ENCODE results near the gene ZNF654. TPM values are rescaled to one million over a fixed set of nuclear protein-coding genes. Genes with fewer than 3 reads are reported as not detected.

Gene ZNF654
- total RNA-seq, 1 donor = 21.6 TPM

DNA sequence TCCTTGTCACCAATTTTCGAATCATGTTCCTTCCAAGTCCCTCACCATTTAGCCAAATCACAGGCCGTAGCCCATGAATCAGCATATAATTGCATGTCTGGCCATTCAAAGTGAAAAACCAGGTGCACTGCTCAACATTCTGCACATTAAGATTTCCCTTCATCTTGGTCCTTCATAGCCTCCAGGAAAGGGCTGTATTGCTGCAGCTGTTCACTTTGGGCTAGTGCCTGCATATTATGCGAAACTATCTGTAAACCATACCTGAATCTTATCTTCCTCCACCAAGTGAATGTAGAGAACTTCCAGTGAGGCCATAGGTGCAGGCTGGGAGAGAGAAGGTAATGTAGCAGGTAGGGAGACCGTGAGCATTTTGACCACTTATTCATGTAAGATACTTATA lies 18.5 kb upstream of the ZNF654 start:
- Histone ChIP-seq H3K9me3 (ENCODE audit: low read depth, low read length) (no peaks in the 10 kb centered on the region), H3K27me3 (ENCODE audit: insufficient read depth, low read length) (no peaks in the 10 kb centered on the region), H3K4me3 (ENCODE audit: low read length) (no peak overlapping the region), H3K4me1 (ENCODE audit: insufficient read depth, low read length) (no peaks in the 10 kb centered on the region)

DNA sequence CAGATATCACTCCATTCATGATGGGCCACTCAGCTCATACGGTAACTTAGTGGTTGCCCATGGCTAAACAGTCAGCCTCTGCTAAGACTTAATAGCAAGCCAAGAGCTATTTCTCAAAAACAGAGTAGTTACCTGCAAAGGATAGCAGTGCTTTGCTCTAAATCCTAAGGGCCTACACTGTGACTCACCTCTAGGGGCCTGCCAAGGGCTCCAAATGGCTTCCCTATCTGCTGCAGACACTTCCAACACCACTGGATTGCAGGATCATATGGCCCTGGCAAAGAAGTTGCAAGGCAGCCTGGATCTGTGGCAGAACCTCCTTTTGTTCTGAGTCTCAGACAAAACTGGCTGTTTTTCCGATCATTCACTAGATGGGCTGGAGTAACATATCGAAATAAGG lies 18.1 kb upstream of the ZNF654 start:
- Histone ChIP-seq H3K4me3 (ENCODE audit: low read length) (no peak overlapping the region), H3K9me3 (ENCODE audit: low read depth, low read length) (no peaks in the 10 kb centered on the region), H3K4me1 (ENCODE audit: insufficient read depth, low read length) (no peaks in the 10 kb centered on the region), H3K27me3 (ENCODE audit: insufficient read depth, low read length) (no peaks in the 10 kb centered on the region)

DNA sequence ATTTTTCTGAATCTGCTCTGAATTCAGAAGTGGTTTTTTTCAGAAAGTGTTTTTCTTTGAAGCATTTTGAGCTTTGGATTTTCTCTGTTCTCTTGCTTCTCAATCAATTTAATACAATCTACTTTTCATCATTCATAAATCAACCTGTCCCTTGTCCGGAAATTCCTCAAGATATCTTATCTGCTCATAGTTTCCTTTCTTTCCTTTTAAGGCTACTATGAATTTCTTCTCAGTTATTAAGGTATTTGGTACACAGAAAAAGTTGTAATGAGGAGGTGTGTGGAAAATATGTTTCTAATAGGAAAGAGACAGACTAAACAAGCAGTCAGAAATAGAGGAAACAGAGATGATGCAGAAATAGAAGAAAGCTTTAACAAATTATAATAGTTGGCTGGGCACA lies 14.6 kb upstream of the ZNF654 start:
- Histone ChIP-seq H3K4me3 (ENCODE audit: low read length) (no peak overlapping the region), H3K4me1 (ENCODE audit: insufficient read depth, low read length) (no peaks in the 10 kb centered on the region), H3K27me3 (ENCODE audit: insufficient read depth, low read length) (no peaks in the 10 kb centered on the region)

GRCh38 chr3:88046766-88047165 lies 12.3 kb upstream of the ZNF654 start:
- Histone ChIP-seq H3K4me1 (ENCODE audit: insufficient read depth, low read length) (no peaks in the 10 kb centered on the region), H3K27me3 (ENCODE audit: insufficient read depth, low read length) (no peaks in the 10 kb centered on the region), H3K4me3 (ENCODE audit: low read length) (no peak overlapping the region), H3K9me3 (ENCODE audit: low read depth, low read length) (no peaks in the 10 kb centered on the region)

More for the DNA sequence above, 14.6 kb upstream of the ZNF654 start:
- H3K9me3 ChIP-seq (ENCODE audit: low read depth, low read length) = no peaks in the 10 kb centered on the region

GRCh38 chr3:88057630-88058305 lies 1.3 kb upstream of the ZNF654 start:
- Histone ChIP-seq H3K9me3 (ENCODE audit: low read depth, low read length) (no peaks in the 10 kb centered on the region), H3K27me3 (ENCODE audit: insufficient read depth, low read length) (no peaks in the 10 kb centered on the region), H3K4me3 (ENCODE audit: low read length) (peak overlapping the region; percentile 95), H3K4me1 (ENCODE audit: insufficient read depth, low read length) (peaks cover 25% of the 10 kb centered on the region)

DNA sequence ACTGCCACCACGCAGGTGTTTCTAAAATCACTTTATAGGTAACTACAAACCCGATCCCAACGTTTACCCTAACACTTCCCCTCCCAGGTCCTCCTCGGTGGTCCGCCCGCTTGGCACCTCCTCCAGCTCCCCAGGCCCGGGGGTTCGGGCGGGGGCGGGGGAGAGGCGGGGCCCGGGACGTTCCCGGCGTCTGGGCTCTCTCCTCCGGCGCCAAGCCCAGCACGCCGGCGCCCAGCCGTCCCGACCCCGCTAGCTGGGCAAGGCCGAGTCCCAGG lies 812 bp upstream of the ZNF654 start:
- Histone ChIP-seq H3K27me3 (ENCODE audit: insufficient read depth, low read length) (no peaks in the 10 kb centered on the region), H3K4me3 (ENCODE audit: low read length) (peak overlapping the region; percentile 95), H3K4me1 (ENCODE audit: insufficient read depth, low read length) (peaks cover 25% of the 10 kb centered on the region), H3K9me3 (ENCODE audit: low read depth, low read length) (no peaks in the 10 kb centered on the region)

DNA sequence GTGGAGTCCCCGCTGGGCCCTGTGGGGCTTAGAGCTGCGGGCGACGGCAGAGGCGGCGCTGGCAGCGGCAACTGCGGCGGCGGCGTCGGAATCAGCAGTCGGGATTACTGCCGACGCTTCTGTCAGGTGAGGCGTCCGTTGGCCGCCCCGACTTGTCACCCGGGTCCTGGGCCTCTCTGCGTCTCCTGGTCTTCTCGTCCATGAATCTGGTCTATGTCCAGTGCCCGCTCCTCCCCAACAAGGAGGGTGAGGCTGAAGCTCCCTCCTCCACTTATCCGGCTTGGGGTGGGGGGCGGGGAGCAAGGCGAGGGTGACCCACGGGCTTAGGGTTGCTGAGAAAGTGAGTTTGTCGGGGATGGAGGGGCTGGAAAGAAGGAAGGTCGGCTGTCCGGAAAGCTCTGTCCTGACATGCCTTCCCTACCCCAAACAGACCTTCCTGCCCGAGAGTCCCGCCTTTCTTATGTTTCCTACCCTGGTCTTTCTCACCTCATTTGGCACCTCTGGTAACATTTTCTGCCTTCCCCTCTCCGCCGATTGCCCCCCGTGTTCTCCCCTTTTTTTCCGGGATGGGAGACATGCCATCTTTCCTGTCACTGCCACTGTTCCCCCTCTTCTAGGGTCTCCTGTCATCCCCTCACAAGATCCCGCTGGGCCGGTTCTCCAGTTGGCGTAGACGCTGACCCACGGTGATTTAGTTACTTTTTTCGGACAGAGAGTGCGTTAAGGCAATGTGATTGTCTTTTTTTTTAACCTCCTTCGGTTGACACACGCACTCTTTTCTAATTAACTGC lies 520 bp downstream of the ZNF654 start:
- Histone ChIP-seq H3K4me1 (ENCODE audit: insufficient read depth, low read length) (peaks cover 35% of the 10 kb centered on the region), H3K9me3 (ENCODE audit: low read depth, low read length) (no peaks in the 10 kb centered on the region), H3K4me3 (ENCODE audit: low read length) (peak overlapping the region; percentile 95), H3K27me3 (ENCODE audit: insufficient read depth, low read length) (no peaks in the 10 kb centered on the region)

DNA sequence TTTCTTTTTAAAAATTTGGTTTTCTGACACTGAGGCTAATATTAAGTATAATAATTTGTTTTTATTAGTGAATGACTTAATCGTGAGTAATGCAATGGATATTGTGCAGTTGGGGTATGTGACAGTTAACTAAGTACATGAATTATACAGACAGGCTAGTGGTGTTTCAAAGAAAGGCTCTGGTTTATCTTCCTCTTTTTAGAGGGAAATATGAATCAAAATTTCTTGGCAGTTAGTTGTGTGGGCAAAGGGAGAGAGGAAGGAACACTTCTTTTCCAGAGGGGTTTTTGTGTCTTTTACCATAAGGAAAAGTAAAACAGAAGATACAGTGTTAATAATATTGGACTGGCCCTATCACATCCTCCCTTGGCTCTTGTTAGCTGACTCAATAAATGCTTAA lies 2.7 kb downstream of the ZNF654 start:
- no peaks in the 10 kb centered on the region for H3K27me3 ChIP-seq (ENCODE audit: insufficient read depth, low read length)
- no peaks in the 10 kb centered on the region for H3K9me3 ChIP-seq (ENCODE audit: low read depth, low read length)
- no peak overlapping the region for H3K4me3 ChIP-seq (ENCODE audit: low read length)
- H3K4me1 ChIP-seq (ENCODE audit: insufficient read depth, low read length) = peaks cover 35% of the 10 kb centered on the region

DNA sequence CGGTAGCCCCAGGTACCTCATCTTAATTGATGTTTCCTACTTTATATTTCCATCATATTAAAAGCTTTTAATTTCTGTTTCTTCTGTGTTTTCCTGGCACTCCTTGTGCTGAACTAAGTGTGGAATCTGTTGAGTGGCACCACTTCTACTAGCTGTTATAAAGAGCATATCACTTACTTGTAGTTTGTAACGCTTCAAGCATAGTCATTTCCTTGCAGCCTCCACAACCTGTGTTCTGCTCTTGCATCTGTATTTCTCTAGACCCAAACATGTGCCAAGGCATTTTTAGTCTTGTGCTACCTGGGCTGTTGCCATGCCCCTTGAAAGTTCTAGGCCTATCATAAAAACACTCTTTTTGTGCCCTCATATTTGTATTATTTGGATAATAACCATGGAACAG lies 16.0 kb downstream of the ZNF654 start:
- Histone ChIP-seq H3K27me3 (ENCODE audit: insufficient read depth, low read length) (no peaks in the 10 kb centered on the region), H3K4me1 (ENCODE audit: insufficient read depth, low read length) (no peaks in the 10 kb centered on the region), H3K4me3 (ENCODE audit: low read length) (no peak overlapping the region)

GRCh38 chr3:88075497-88075896 lies 16.4 kb downstream of the ZNF654 start:
- Histone ChIP-seq H3K4me1 (ENCODE audit: insufficient read depth, low read length) (no peaks in the 10 kb centered on the region), H3K9me3 (ENCODE audit: low read depth, low read length) (no peaks in the 10 kb centered on the region), H3K4me3 (ENCODE audit: low read length) (no peak overlapping the region), H3K27me3 (ENCODE audit: insufficient read depth, low read length) (no peaks in the 10 kb centered on the region)

More for the DNA sequence above, 16.0 kb downstream of the ZNF654 start:
- H3K9me3 ChIP-seq (ENCODE audit: low read depth, low read length) = no peaks in the 10 kb centered on the region

DNA sequence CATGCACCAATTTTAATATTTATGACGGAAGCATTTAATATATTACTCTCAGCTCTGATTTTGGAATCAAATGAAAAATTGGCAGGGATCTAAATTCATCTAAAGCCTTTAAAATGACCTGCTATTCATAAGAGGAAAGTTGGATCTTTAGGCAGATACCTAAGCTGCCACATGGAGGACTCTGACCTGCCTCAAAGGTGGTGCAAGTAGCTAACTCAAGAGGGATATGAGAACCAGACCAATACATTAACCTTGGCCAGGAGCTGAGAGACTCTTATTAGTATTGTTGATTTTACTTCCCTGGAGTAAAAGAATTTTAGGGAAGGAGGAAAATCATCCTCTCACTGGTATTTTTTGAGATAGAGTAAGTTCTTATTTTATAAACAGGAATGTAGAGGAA lies 17.7 kb downstream of the ZNF654 start:
- H3K27me3 ChIP-seq (ENCODE audit: insufficient read depth, low read length) = no peaks in the 10 kb centered on the region
- H3K4me3 ChIP-seq (ENCODE audit: low read length) = no peak overlapping the region
- no peaks in the 10 kb centered on the region for H3K9me3 ChIP-seq (ENCODE audit: low read depth, low read length)
- no peaks in the 10 kb centered on the region for H3K4me1 ChIP-seq (ENCODE audit: insufficient read depth, low read length)

- H3K9me3 ChIP-seq (ENCODE audit: low read depth, low read length) = no peaks in the 10 kb centered on the region
- no peak overlapping the region for H3K4me3 ChIP-seq (ENCODE audit: low read length)
- no peaks in the 10 kb centered on the region for H3K27me3 ChIP-seq (ENCODE audit: insufficient read depth, low read length)
- H3K4me1 ChIP-seq (ENCODE audit: insufficient read depth, low read length) = peaks cover 3% of the 10 kb centered on the region
Observed at GRCh38 chr3:88078932-88079331, 19.9 kb downstream of the ZNF654 start.

GRCh38 chr3:88082854-88083253 lies 23.8 kb downstream of the ZNF654 start:
- H3K27me3 ChIP-seq (ENCODE audit: insufficient read depth, low read length) = no peaks in the 10 kb centered on the region
- no peak overlapping the region for H3K4me3 ChIP-seq (ENCODE audit: low read length)
- H3K4me1 ChIP-seq (ENCODE audit: insufficient read depth, low read length) = peaks cover 3% of the 10 kb centered on the region
- no peaks in the 10 kb centered on the region for H3K9me3 ChIP-seq (ENCODE audit: low read depth, low read length)

DNA sequence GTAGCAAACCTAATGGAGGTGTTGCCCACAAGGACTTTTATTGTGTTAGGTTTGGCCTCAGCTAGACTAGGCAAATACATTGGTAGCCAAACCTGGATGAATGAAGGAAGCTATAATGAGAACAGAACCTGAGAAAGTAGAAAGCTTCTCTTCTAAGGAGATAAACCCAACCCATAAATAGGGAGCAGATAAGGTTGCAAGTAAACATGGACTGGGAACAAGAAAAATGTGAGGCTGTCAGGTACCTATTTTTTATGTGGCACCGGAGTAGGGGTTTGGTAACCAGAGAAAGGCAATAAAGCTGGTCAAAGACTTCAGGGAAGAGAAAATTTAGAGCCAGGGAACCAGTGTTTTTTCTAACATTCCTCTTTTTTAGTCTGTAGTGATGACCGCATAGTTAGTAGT lies 25.0 kb downstream of the ZNF654 start:
- Histone ChIP-seq H3K27me3 (ENCODE audit: insufficient read depth, low read length) (no peaks in the 10 kb centered on the region), H3K4me3 (ENCODE audit: low read length) (no peak overlapping the region), H3K9me3 (ENCODE audit: low read depth, low read length) (no peaks in the 10 kb centered on the region), H3K4me1 (ENCODE audit: insufficient read depth, low read length) (peaks cover 3% of the 10 kb centered on the region)

GRCh38 chr3:88090681-88091080 lies 31.6 kb downstream of the ZNF654 start:
- Histone ChIP-seq H3K4me1 (ENCODE audit: insufficient read depth, low read length) (no peaks in the 10 kb centered on the region), H3K4me3 (ENCODE audit: low read length) (no peak overlapping the region), H3K9me3 (ENCODE audit: low read depth, low read length) (no peaks in the 10 kb centered on the region), H3K27me3 (ENCODE audit: insufficient read depth, low read length) (no peaks in the 10 kb centered on the region)

GRCh38 chr3:88092270-88092669 lies 33.2 kb downstream of the ZNF654 start:
- Histone ChIP-seq H3K9me3 (ENCODE audit: low read depth, low read length) (no peaks in the 10 kb centered on the region), H3K4me1 (ENCODE audit: insufficient read depth, low read length) (no peaks in the 10 kb centered on the region), H3K4me3 (ENCODE audit: low read length) (no peak overlapping the region), H3K27me3 (ENCODE audit: insufficient read depth, low read length) (no peaks in the 10 kb centered on the region)

Measured in mononuclear cell (primary cell).